Measurements from ENCODE around the gene CCL4L2.
A peak's percentile ranks its signal among the peaks of the same experiment; 100 is the strongest.
"Not testable (repeated sequence)": the region's sequence is repeated elsewhere in the genome, so short reads cannot be mapped to it uniquely, and the experiment has no call there.

Gene CCL4L2

GRCh38 chr17:36210439-36211211 is at the start of gene CCL4L2:
Gene CCL4L2 (plus strand): TSS chr17:36211063.
- not testable (repeated sequence) for DNase-seq

GRCh38 chr17:36168836-36169235 is 42.0 kb upstream of the CCL4L2 start:
- DNase-seq: not testable (repeated sequence)

- DNase-seq: not testable (repeated sequence)
These were observed 34.3 kb upstream of the CCL4L2 start, which contains the start of gene TBC1D3B for GRCh38 chr17:36176536-36176935. Gene TBC1D3B (minus strand): TSS chr17:36176636. CDS start chr17:36175050, 1,586 bp downstream.

- not testable (repeated sequence) for DNase-seq
These were observed 29.3 kb upstream of the CCL4L2 start for GRCh38 chr17:36181446-36182175.

GRCh38 chr17:36182176-36183000 is 28.5 kb upstream of the CCL4L2 start:
- DNase-seq: no peak

- peak; percentile 29 for DNase-seq
These were observed 27.6 kb upstream of the CCL4L2 start for GRCh38 chr17:36183001-36183971.

- DNase-seq: no peak
These were observed 26.7 kb upstream of the CCL4L2 start for GRCh38 chr17:36184023-36184765.

GRCh38 chr17:36185416-36185815 is 25.4 kb upstream of the CCL4L2 start:
- DNase-seq: no peak

- not testable (repeated sequence) for DNase-seq
These were observed 23.8 kb upstream of the CCL4L2 start for GRCh38 chr17:36186810-36187763.

- DNase-seq: not testable (repeated sequence)
These were observed 22.8 kb upstream of the CCL4L2 start for GRCh38 chr17:36187943-36188665.

GRCh38 chr17:36188891-36189306 is 22.0 kb upstream of the CCL4L2 start:
- no peak for DNase-seq

GRCh38 chr17:36189993-36190392 is 20.9 kb upstream of the CCL4L2 start:
- not testable (repeated sequence) for DNase-seq

GRCh38 chr17:36190549-36191330 is 20.1 kb upstream of the CCL4L2 start:
- DNase-seq: not testable (repeated sequence)

GRCh38 chr17:36193216-36193775 is 17.6 kb upstream of the CCL4L2 start:
- no peak for DNase-seq

- DNase-seq: not testable (repeated sequence)
These were observed 16.6 kb upstream of the CCL4L2 start for GRCh38 chr17:36194147-36194831.

- DNase-seq: not testable (repeated sequence)
These were observed 15.9 kb upstream of the CCL4L2 start for GRCh38 chr17:36194832-36195433.

Measured in femur (tissue), 1 donor.